A549 (cell line): ENCODE measurements around the gene TACC2.

Experiments used
- CHD2 ChIP-seq: fragments of 150-350 bp; IDR thresholded peaks from 2 replicates; pipeline ENCODE4 v1.6.1; 2014; ENCODE audit warnings: low read length; ENCODE audit not compliant: partially characterized antibody
- CTCF ChIP-seq: fragments of >200 bp; sonication (Bioruptor Twin); formaldehyde crosslinking; IDR thresholded peaks from 3 replicates; pipeline ENCODE4 v1.5.1; 2016
- EP300 ChIP-seq, 2 experiments: fragments of >200 bp; sonication (Bioruptor Twin); formaldehyde crosslinking; IDR thresholded peaks; 2 replicates in 1 of 2; 3 replicates in 1 of 2; pipeline ENCODE4 v1.6.1; 2016 to 2017
- POLR2A ChIP-seq: IDR thresholded peaks from 2 replicates; pipeline ENCODE4 v1.6.1; 2012; ENCODE audit warnings: mild to moderate bottlenecking, low read length
- RNF2 ChIP-seq: fragments of 200-600 bp; sonication (generic); IDR thresholded peaks from 2 replicates; pipeline ENCODE4 v1.6.1; 2016; ENCODE audit warnings: low read depth, mild to moderate bottlenecking, antibody characterized with exemption, moderate library complexity, borderline replicate concordance
- SREBF2 ChIP-seq: fragments of 450-650 bp; IDR thresholded peaks from 2 replicates; pipeline ENCODE4 v1.6.1; 2014; ENCODE audit warnings: mild to moderate bottlenecking, moderate library complexity
- USF2 ChIP-seq: fragments of 450-650 bp; IDR thresholded peaks from 2 replicates; pipeline ENCODE4 v1.6.1; 2014; ENCODE audit warnings: antibody characterized with exemption

GRCh38 chr10:122245897-122246296 lies 256.9 kb downstream of the TACC2 start:
- TF ChIP-seq CTCF (no peak), SREBF2 (no peak), USF2 (no peak), EP300 (IDR thresholded peaks at IDR 0.05) (no peak), RNF2 (no peak), POLR2A (no peak), CHD2 (no peak)
